Breast epithelium (tissue), 4 donors: ENCODE measurements around the gene SET. TPM values are rescaled to one million over a fixed set of nuclear protein-coding genes. Genes with fewer than 3 reads are reported as not detected.
A peak's percentile ranks its signal among the peaks of the same experiment; 100 is the strongest.

Experiments
- DNase-seq, 2 donors: peaks; one replicate each; pipeline ENCODE4 v3.0.0-alpha.2; 2019; ENCODE audit warnings: low spot score in 2 of 2
- H3K27ac ChIP-seq, 2 donors: fragments of 200-600 bp; sonication (generic) in 1 of 2; one replicate each; pipeline ENCODE4 v1.5.1; 2016 to 2019; ENCODE audit warnings: mild to moderate bottlenecking in 1 of 2
- H3K27me3 ChIP-seq, 2 donors: fragments of 200-600 bp; sonication (generic) in 1 of 2; one replicate each; pipeline versions ENCODE4 v1.5.1 to v1.6.0; 2017 to 2019; ENCODE audit warnings: control low read depth in 1 of 2, mild to moderate bottlenecking in 1 of 2
- H3K36me3 ChIP-seq: fragments of 200-600 bp; one replicate; pipeline ENCODE4 v1.5.1; 2019
- H3K4me1 ChIP-seq, 2 donors: fragments of 200-600 bp; sonication (generic); one replicate each; pipeline ENCODE4 v1.5.1; 2016 to 2019; ENCODE audit warnings: control low read depth in 1 of 2
- H3K4me3 ChIP-seq, 3 donors: fragments of 200-600 bp; sonication (generic); 1 replicate in 2 of 3; 2 replicates in 1 of 3; pipeline ENCODE4 v1.5.1; 2016 to 2019; ENCODE audit warnings: mild to moderate bottlenecking in 3 of 3, moderate library complexity in 2 of 3
- H3K9me3 ChIP-seq, 2 donors: fragments of 200-600 bp; sonication (generic) in 1 of 2; one replicate each; pipeline ENCODE4 v1.5.1; 2016 to 2019; ENCODE audit warnings: control low read depth in 1 of 2
- POLR2A ChIP-seq: fragments of 450-650 bp; IDR thresholded peaks from one replicate; pipeline ENCODE4 v1.6.1; 2016; ENCODE audit warnings: antibody characterized with exemption, mild to moderate bottlenecking, moderate library complexity
- POLR2AphosphoS5 ChIP-seq, 3 donors: sonication (generic); formaldehyde crosslinking; IDR thresholded peaks; one replicate each; pipeline ENCODE4 v1.6.1; 2017; ENCODE audit warnings: antibody characterized with exemption in 3 of 3
- intact Hi-C: fragments of 100-400 bp; cut with DNase I; formaldehyde crosslinking; loops from one replicate; pipeline ENCODE4 v1.15.1; 2023; ENCODE audit warnings: low total_unique reads
- total RNA-seq, 3 donors: library from RNA; depleted of rRNA; stranded (reverse); fragments of >200 nt; gene quantifications; one replicate each; pipeline ENCODE4 v1.1.0, GENCODE V29; 2016
- TF ChIP-seq, protein P1 (sequence below), 3 donors: fragments of 450-650 bp; IDR thresholded peaks; one replicate each; pipeline ENCODE4 v1.5.1; 2016 to 2017; ENCODE audit warnings: antibody characterized with exemption in 3 of 3, mild to moderate bottlenecking in 3 of 3, moderate library complexity in 3 of 3

The SET gene
- total RNA-seq, 3 donors from 2014 or later = 142 to 168 (median 158) TPM

DNA sequence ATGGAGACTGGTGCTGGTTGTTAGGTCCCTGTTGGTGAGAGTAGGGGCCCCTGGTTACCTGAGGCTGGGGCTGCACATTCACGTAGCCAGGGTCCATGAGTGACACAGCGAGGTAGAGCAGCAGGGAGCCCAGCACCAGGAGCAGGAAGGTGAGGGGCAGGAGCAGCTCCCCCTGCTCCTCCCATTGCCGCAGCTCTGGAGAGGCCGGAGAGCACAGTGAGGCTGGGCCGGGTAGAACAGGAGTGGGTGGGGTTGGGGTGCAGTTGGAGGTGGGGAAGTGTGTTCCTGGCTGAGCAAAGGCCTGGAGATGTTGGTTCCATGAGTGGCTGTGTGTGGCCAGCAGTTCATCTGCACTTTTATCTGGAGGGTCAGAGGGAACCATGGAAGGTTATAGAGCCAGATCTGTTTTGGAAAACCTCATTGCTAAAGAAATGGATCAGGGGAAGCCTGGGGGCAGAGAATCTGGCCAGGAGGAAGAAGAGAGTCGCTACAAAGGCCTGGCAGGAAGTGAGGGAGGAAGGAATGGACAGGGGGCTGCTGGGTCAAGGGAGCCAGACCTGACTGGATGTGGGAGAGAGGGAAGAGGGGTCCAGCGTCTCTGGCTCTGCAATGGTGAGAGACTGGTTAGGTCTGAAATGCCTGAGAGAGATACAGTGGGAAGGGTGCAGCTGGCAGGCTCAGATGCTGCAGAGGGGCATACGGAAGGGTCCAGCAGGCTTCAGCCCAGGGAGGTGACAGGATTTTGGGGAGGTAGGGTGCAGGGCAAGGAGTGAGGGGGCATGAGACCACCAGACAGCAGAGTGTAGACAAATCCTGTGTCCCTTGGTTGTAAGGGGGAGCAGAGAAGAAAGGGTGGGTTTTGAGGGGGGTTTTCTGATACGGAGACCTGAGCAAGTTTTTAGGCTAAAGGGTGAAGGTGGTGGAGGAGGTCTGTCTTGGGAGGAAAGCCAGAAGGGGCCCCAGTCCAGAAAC is 33.6 kb downstream of the SET start:
- no peak for TF ChIP-seq POLR2A
- TF ChIP-seq, protein P1, sequence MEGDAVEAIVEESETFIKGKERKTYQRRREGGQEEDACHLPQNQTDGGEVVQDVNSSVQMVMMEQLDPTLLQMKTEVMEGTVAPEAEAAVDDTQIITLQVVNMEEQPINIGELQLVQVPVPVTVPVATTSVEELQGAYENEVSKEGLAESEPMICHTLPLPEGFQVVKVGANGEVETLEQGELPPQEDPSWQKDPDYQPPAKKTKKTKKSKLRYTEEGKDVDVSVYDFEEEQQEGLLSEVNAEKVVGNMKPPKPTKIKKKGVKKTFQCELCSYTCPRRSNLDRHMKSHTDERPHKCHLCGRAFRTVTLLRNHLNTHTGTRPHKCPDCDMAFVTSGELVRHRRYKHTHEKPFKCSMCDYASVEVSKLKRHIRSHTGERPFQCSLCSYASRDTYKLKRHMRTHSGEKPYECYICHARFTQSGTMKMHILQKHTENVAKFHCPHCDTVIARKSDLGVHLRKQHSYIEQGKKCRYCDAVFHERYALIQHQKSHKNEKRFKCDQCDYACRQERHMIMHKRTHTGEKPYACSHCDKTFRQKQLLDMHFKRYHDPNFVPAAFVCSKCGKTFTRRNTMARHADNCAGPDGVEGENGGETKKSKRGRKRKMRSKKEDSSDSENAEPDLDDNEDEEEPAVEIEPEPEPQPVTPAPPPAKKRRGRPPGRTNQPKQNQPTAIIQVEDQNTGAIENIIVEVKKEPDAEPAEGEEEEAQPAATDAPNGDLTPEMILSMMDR (IDR thresholded peaks at IDR 0.05) = no peak
- no peak for TF ChIP-seq POLR2AphosphoS5 (IDR thresholded peaks at IDR 0.05)
- Histone ChIP-seq H3K27me3 (no peaks in the 10 kb centered on the region), H3K9me3 (no peaks in the 10 kb centered on the region), H3K27ac (peak overlapping the region; percentile 73 to 88), H3K4me1 (peaks cover 0 to 9% of the 10 kb centered on the region in 2 donors), H3K4me3 (peak overlapping the region in 1 of 3 donors; percentile 79), H3K36me3 (no peaks in the 10 kb centered on the region)
- no peak for DNase-seq
- intact Hi-C loops = no loop called here

DNA sequence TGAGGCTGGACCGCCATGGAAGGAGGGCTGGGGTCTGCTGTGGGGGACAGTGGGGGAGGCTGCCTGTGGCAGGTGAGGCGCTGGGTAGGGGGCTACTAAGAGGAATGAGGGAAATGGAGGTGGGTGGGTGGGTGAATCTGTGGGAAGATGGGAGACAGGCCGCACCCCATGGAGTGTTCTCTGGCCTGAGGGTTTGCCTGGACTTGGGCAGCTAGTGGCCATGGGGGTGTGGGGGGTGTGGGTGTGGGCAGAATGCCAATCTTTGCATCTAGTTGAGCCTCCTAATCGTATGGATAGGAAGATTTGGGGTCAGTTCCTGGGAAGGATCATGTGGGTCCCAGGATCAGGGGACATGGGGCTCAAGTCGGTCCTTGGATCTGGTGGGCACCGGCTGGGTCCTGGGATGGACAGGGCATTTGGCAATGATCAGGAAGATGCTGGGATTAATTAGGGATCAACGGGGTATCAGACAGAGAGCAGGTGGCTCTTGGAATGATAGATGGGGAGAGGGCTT is 34.4 kb downstream of the SET start:
- Histone ChIP-seq H3K4me3 (peak overlapping the region; percentile 56 to 79 (median 74)), H3K36me3 (no peaks in the 10 kb centered on the region), H3K27ac (peak overlapping the region; percentile 73 to 88), H3K27me3 (no peaks in the 10 kb centered on the region), H3K4me1 (peaks cover 0 to 9% of the 10 kb centered on the region in 2 donors), H3K9me3 (no peaks in the 10 kb centered on the region)
- intact Hi-C loops = no loop called here
- no peak for DNase-seq
- TF ChIP-seq POLR2AphosphoS5 (IDR thresholded peaks at IDR 0.05) = no peak
- TF ChIP-seq, protein P1 (IDR thresholded peaks at IDR 0.05) = no peak
- no peak for TF ChIP-seq POLR2A

DNA sequence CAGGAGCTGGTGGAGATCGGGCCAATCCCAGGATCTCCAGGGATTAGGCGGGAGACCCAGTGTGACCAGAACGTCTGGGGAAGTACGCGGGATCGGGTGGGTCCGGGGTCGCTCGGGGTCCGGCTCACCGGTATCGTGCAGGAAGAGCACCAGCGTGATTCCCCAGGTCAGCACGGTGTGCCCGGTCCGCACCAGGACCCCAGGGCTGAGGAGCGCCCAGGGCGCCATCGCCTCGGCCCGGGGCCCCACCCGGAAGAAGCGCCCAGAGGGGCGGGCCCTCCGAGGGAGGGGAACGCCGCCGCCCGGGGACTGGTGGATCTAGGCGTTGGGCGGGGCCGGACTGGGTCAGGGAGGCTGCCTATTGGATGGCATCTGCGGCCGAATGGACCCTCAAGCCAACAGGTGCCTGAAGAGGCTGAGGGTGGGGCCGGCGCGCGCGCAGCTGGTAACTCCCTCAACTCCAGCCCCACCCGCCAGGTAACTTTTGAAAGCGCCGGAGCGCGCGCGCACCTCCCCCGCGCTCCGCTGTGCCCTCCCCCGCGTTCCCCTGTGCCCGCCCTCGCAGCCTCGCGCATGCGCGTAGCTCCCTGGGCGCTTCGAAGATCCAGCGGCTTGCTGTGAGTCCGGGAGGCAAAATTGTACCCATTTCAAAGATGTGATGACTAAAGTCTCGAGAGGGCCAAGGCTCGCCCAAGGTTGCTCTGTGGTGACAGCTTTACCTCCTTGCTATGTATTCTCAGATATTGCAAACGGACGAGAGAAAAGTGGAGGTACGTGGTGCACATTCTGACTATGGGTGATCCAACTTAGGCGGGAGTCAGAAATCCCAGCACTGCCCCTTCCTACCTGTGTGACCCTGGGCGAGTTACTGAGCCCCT is 35.1 kb downstream of the SET start, which contains the start of gene ZDHHC12:
Gene ZDHHC12 (minus strand): TSS at position 262 of the 878 bp plus-strand sequence. CDS start 34 bp downstream, at position 228.
- intact Hi-C loops = no loop called here
- Histone ChIP-seq H3K4me1 (peaks cover 0 to 9% of the 10 kb centered on the region in 2 donors), H3K9me3 (no peaks in the 10 kb centered on the region), H3K27me3 (no peaks in the 10 kb centered on the region), H3K4me3 (peak within 1 kb of the TSS; percentile 56 to 79 (median 74)), H3K36me3 (no peaks in the 10 kb centered on the region), H3K27ac (peak within 1 kb of the TSS; percentile 73 to 88)
- DNase-seq = peak; percentile 98
- TF ChIP-seq, protein P1 (IDR thresholded peaks at IDR 0.05) = no peak
- TF ChIP-seq POLR2AphosphoS5 (IDR thresholded peaks at IDR 0.05) (peak in 2 of 3 donors; percentile 62 to 65), POLR2A (peak; percentile 29)

DNA sequence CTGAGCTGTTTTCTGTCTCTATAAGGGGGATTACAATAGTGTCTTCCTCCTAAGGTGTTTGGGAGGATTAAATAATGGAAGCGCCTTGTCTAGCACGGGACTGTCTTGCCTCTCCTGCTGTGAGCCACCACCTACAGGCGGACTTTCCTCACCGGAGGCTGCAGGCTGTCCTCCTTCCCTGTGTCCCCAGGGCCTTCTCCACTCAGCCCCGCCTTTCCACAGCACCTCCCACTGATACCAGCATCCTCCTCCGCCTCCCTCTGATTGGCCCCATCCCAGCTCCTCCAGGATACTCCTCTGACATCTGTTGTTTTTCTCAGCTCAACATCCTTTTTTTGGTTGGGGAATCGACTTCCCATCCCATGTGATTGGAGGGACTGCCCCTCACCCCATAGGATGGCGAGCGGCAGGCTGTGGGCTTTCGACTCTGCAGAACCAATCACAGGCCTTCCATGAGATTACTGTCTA is 35.8 kb downstream of the SET start:
- DNase-seq = peak in 1 of 2 donors; percentile 51
- Histone ChIP-seq H3K36me3 (no peaks in the 10 kb centered on the region), H3K9me3 (no peaks in the 10 kb centered on the region), H3K4me3 (peak overlapping the region; percentile 56 to 79 (median 74)), H3K4me1 (peaks cover 0 to 9% of the 10 kb centered on the region in 2 donors), H3K27me3 (no peaks in the 10 kb centered on the region), H3K27ac (peak overlapping the region; percentile 73 to 88)
- intact Hi-C loops = no loop called here
- no peak for TF ChIP-seq POLR2A
- TF ChIP-seq, protein P1 (IDR thresholded peaks at IDR 0.05) = no peak
- TF ChIP-seq POLR2AphosphoS5 (IDR thresholded peaks at IDR 0.05) = no peak
